Cardiac septum (tissue), 1 donor: ENCODE measurements around the gene SPAG5. TPM values are rescaled to one million over a fixed set of nuclear protein-coding genes. Genes with fewer than 3 reads are reported as not detected.
"Not testable (repeated sequence)": the region's sequence is repeated elsewhere in the genome, so short reads cannot be mapped to it uniquely, and the experiment has no call there.

Experiments used
- DNase-seq: peaks from one replicate; pipeline ENCODE4 v3.0.0-alpha.2; 2020; ENCODE audit warnings: low spot score
- intact Hi-C: fragments of 100-400 bp; cut with DNase I; formaldehyde crosslinking; loops from one replicate; pipeline ENCODE4 v1.14.0; 2022
- total RNA-seq: library from RNA; stranded (reverse); fragmentation: NEBNext Ultra II Directional; extraction: Animal tissue kit (Norgen Biotek cat#: 25700); gene quantifications from one replicate; pipeline ENCODE4 v1.2.1, GENCODE V29; 2021
- donor health status: DM: no; HTN: no; CAD: no.

SPAG5 gene
- total RNA-seq, 1 donor from 2014 or later = 0.78 TPM

- DNase-seq = peak; percentile 57
- intact Hi-C loops = not testable (repeated sequence)
Measured at GRCh38 chr17:28576016-28576415, 22.8 kb downstream of the SPAG5 start.

DNA sequence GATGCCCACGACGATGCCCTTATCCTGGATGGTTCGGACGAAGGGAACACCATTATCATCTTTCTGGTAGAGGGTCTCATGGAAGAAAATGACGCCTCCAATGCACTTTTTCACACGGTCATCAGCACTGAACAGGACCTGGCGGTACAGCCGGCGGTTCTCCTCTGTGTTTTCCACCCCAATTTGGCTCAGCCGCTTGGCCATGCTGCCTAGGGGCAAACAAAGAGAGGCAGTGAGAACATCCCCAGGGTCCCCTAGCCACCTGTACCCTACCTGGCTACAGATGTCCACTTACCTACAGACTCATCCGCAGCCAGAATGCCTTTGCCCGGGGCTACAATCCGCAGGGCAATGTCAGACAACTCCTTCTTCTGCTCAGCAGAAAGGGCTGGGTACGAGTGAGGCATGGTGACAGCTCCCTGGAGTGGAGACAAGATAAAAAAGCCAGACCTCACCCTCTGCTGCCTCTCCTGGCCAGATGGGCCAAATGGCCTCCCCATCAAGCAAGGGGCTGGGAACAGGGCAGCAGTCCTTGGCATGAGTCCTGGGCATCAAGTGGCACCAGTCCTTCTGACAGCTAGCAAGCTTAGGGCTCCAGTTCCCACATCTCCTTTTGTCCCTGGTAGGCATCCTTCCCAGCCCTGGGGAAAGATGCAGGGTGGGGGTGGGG lies 23.6 kb downstream of the SPAG5 start:
- intact Hi-C loops = no loop called here
- peak; percentile 92 for DNase-seq

DNA sequence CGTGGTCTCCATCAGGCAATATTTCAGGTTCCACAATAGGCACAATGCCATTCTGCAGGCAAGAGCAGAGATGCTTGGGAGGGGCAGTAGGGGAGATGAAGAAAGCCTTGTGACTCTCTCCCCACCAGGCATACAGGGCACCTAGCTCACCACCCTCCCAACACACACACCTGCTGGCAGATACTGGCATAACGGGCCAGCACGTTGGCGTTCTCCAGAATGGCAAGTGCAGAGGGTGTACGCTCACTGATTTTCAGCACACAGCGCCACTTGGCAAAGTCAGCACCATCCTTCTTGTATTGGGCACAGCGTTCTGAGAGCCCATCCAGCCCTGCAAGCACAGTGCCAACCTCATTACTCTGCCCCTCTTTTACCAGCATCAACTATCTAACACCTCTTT lies 24.3 kb downstream of the SPAG5 start:
- DNase-seq = peak; percentile 69
- intact Hi-C loops = no loop called here

GRCh38 chr17:28573966-28574480 lies 24.8 kb downstream of the SPAG5 start:
- DNase-seq = peak; percentile 62
- intact Hi-C loops = no loop called here

DNA sequence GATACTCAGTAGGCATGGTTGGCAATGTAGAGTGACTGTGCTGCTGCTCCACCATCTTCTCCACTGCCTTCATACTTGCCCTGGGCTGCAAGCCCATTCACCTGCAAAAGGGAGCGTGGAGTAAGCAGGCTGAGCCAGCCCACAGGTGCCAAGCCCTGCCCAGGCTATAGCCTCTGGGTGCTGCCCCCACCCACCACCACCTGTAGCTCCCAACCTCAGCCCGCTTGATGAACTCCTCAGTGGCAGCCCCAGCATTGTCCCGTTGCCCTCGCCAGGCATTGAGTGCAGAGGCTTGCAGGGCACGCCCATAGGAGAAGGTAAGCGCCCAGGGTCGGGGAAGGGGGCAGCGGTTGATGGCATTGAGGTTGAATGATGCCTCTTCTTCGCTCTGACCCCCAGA lies 25.3 kb downstream of the SPAG5 start:
- peak; percentile 49 for DNase-seq
- intact Hi-C loops = no loop called here

- intact Hi-C loops = no loop called here
- no peak for DNase-seq
Measured at GRCh38 chr17:28573040-28573380, 25.8 kb downstream of the SPAG5 start.

DNA sequence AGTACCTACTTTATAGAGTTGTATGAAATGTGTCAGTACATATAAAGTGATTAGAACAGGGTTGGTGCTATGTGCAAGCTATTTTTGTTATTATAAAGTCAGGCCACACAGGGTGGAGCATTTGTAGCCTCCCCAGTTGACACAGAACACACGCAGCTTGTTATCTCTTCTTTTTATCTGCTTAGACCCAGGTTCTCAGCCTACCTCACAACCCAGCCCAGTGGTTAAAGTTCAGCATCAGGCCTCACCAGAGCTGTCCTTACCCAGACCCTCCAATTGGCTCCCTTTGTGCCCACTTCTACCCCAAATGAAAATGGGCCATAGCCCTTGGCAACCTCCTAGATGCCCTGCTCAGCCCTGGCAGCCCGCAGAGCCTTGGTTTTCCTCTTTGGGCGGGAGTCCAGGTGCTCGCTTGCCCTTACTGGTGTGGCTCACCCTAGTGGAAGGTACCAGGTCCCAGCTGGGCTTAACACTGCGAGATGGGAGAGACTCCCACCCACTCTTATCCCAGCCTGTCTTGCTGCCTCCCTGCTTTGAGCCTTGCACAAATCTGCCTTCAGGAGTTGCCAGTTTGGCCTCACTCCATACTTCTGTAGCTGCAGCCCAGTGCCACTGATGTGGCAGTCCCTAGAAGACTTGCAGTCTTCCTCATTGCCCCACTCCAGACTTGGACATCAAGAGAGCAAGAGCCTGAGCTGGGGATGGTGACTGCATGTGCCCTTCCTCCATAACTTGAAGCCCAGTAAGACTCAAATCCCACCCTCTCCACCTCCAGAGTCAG lies 26.4 kb downstream of the SPAG5 start:
- intact Hi-C loops = no loop called here
- DNase-seq = peak; percentile 14

DNA sequence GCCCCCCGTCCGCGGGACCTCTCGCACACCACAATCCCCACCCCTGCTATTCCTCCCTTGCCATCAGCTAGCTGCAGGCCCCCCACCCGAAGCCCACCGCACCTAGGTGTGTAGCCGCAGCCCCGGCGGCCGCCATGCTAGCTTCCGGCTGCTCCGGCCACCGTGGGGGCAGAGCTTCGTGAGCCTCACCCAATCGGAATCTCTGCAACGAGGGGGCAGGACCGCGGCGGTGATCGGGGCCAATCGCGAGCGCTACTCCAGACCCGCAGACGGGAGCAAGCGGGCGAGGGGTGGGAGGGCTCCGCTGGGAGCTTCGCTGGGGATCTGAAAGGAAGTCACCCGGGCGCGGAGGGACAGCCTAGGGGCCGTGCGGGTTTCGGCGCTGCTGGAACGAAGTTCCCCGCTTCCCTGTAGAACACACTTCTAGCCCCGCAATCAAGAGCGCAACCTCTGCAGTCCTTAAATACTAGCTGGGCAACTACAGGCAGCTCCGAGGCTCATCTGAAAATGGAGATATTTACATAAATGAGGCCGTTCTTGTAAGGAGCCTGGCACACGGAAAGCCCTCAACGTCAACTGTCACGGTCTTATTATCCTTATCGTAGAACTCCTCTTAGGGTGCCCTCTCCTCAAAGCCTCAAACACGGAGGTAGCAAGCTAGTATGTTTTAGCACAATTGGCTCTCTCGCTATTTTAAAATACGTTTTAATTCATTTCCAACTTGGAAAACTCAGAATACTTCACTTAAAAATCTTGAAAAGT lies 27.3 kb downstream of the SPAG5 start, which contains the start of gene PIGS:
Gene PIGS (minus strand): TSS at position 164 of the 762 bp plus-strand sequence. CDS start 28 bp downstream, at position 136.
- intact Hi-C loops = loop anchor here (2.0 kb wide), 1 partner anchor 19 kb away; the partner anchor contains the start of gene UNC119
- peak; percentile 99 for DNase-seq

DNA sequence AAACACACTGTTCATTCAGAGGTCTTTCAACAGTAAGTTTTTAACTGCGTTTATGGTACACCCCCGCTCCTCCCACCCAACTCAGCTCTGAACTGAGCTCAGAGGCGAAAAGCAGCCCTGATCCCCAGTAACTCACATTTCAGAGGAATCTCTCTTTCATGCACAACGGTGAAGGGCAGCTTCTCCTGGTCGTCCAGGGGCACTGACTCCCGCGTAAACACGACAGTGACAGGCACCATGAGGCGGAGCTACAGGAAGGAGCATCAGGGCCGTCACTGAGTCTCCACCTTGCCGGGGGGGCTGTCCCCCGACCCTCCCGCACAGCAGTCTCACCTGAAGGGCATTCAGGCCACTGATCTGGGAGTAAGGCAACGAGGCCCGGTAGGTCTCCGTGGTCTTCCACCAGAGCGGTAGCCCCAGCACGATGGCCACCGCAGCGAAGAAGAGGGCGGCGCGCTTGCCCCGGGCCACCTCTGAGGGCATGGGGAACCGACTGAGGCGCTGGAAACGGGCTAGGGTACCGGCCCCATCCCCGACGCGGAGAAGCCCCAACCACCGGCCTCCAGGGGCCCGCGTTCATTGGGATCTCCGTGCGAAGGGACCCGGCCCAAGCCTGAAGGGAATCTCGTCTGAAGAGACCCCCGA lies 28.0 kb downstream of the SPAG5 start:
- intact Hi-C loops = loop anchor here (2.0 kb wide), 1 partner anchor 18 kb away; the partner anchor contains the start of gene UNC119
- no peak for DNase-seq

GRCh38 chr17:28569446-28569845 lies 29.4 kb downstream of the SPAG5 start:
- intact Hi-C loops = no loop called here
- no peak for DNase-seq

- DNase-seq = no peak
- intact Hi-C loops = no loop called here
Measured at GRCh38 chr17:28567604-28568003, 31.2 kb downstream of the SPAG5 start.

DNA sequence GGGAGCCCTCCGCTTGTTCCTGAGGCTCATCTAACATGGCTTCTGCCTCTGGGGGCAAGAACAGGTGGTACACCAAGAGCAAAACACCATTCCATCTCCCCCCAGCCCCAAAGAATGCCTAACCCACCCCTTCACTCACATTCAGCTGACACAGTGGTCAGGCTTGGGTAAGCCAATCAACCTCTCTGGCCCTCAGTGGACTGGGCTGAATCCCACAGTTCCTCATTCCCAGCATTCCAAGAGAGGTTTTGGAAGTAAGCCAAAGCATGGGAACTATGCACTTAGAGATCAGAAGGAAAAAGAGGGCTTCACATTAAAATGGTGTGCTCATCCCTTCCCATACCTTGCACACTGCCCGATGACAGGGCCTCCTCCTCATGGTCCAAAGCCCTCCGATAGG lies 35.4 kb downstream of the SPAG5 start:
- intact Hi-C loops = no loop called here
- no peak for DNase-seq

DNA sequence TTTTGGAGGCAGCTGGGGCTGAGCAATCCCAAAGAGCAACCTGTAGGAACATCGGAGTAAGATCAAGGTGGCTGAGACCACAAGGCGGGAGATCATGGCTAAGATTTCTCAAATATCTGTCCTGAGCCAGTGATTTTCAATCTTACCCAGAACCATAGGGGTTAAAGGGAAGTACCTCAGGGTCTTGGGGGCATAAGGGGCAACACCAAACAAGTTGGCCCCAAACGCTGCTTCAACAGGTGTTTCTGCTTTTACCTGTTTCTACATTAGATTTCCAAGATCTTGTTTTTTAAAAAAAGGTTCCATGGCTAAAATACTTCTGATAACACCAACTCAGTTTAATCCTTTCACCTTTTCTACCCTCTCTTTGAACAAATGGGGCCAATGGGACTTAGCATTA lies 43.8 kb downstream of the SPAG5 start:
- intact Hi-C loops = no loop called here
- no peak for DNase-seq

DNA sequence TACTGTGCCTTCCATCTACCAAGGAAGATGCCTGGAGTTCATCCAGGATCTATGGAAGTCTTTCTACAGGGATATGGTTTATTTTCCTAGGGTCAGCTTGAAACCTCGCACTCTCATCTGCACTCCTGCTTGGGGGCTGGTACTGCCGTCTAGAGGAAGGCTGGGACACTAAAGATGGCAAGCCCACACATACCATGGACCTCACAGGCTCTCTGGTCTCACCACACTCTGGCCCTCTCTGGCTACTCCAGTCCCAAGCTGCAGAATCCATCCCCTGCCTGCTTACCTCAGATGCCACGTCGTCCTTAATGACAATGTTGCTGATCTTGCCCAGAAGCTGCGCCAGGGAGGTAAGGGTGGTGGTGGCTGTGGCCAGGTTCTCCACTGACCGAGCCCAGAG lies 44.3 kb downstream of the SPAG5 start:
- intact Hi-C loops = no loop called here

DNA sequence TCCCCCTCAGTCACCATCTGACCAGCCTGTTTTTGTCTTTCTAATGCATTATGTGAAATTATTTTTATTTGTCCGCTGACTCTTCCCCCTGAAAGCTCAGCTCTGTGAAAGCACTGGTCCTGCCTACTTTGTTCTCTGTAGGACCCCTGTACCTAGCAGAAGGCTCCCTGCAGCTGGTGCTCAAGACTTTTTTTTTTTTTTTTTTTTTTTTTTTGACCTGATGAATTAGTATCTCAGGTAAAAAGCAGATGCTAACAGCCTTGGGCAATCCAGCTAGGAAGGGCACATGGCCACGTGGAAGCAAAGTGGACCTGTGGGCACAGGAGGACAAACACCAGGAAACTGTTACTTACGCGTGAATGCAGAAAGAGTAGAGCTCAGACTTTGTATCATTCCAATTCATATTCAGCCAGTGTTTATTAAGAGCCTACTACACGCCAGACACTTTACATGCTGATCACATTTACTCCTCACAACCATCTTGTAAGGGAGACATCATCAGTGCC lies 45.8 kb downstream of the SPAG5 start:
- intact Hi-C loops = loop anchor here (2.0 kb wide), 1 partner anchor 18 kb away; the partner anchor contains the start of gene PIGS
- DNase-seq = no peak

More for the DNA sequence above, 44.3 kb downstream of the SPAG5 start:
- no peak for DNase-seq

DNA sequence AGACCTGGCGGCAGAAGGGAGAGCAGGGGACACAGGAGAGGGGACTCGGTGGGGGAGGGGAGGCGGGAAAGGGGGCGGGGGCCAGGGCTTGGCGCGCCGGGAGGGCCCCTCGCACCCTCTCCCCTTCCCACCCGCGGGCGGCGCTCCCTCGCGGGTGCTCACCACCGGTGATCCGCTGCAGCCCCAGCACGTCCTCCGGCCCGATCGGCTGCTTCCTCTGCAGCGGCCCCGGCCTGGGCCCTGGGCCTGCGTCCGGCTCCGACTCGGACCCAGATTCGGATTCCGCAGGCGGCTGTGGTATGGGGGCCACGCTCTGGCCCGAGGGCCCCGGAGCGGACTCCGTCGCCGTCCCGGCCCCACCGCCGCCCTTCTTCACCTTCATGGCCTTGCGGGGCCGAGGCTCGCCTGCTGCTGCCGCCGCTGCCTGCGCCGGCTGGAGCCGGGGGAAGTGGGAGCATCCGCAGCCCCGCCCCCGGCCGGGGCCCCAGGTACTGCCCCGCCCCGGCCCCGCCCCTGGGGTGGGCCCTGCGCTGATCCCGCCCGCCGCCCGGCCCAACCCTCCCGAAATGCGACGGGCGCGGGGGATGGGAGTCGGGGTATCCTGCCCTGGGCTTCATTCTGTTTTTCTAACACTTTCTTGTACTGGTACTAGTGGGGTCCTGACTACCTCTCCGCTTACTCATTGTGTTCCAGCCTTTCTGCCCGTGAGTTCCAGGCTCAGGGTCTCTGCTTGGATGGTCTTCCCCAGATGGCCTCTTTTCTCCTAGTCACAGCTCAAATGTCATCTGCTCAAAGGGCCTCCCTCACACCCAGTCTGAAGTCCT lies 46.4 kb downstream of the SPAG5 start, which contains the start of gene UNC119:
Gene UNC119 (minus strand): TSS at position 449 of the 824 bp plus-strand sequence. CDS start 67 bp downstream, at position 382.
- intact Hi-C loops = loop anchor here (2.0 kb wide), 1 partner anchor 18 kb away; the partner anchor contains the start of gene PIGS
- DNase-seq = peak; percentile 93

- intact Hi-C loops = loop anchor here (2.0 kb wide), 1 partner anchor 19 kb away; the partner anchor contains the start of gene PIGS
- no peak for DNase-seq
Measured at GRCh38 chr17:28551421-28552175, 47.2 kb downstream of the SPAG5 start.
